CD4-positive, alpha-beta T cell treated with Interleukin-6 at 100 ng/mL for 8 hours (primary cell): ENCODE measurements around the gene KIAA0825.

Experiments
- DNase-seq: peaks from one replicate; pipeline ENCODE4 v3.0.0-alpha.2; 2020; ENCODE audit warnings: mixed read lengths, low spot score

KIAA0825 gene

GRCh38 chr5:94618493-94619328 is at the start of gene KIAA0825, which contains the start of gene SLF1:
TSS of gene KIAA0825 (minus strand) at chr5:94618604. CDS start at chr5:94537126, 81,478 bp downstream.
TSS of gene SLF1 (plus strand) at chr5:94618669. CDS start at chr5:94628811, 10,142 bp downstream.
- DNase-seq, result peak; percentile 83

GRCh38 chr5:94667937-94668336 is 49.5 kb upstream of the KIAA0825 start:
- no peak for DNase-seq

- no peak for DNase-seq
Observed at GRCh38 chr5:94661086-94661485, 42.7 kb upstream of the KIAA0825 start.

GRCh38 chr5:94660506-94660905 is 42.1 kb upstream of the KIAA0825 start:
- no peak for DNase-seq

GRCh38 chr5:94658272-94658671 is 39.9 kb upstream of the KIAA0825 start:
- no peak for DNase-seq

GRCh38 chr5:94649874-94650273 is 31.5 kb upstream of the KIAA0825 start:
- no peak for DNase-seq

GRCh38 chr5:94646758-94647157 is 28.4 kb upstream of the KIAA0825 start:
- DNase-seq, result no peak

- DNase-seq, result no peak
Observed at GRCh38 chr5:94645053-94645452, 26.6 kb upstream of the KIAA0825 start.

- DNase-seq, result no peak
Observed at GRCh38 chr5:94640176-94640575, 21.8 kb upstream of the KIAA0825 start.

GRCh38 chr5:94632024-94632423 is 13.6 kb upstream of the KIAA0825 start:
- no peak for DNase-seq

GRCh38 chr5:94627191-94627590 is 8.8 kb upstream of the KIAA0825 start:
- no peak for DNase-seq

GRCh38 chr5:94623877-94624276 is 5.5 kb upstream of the KIAA0825 start:
- DNase-seq, result no peak

- DNase-seq, result no peak
Observed at GRCh38 chr5:94623011-94623410, 4.6 kb upstream of the KIAA0825 start.

GRCh38 chr5:94621763-94622162 is 3.4 kb upstream of the KIAA0825 start:
- DNase-seq, result no peak

GRCh38 chr5:94620256-94620655 is 1.9 kb upstream of the KIAA0825 start:
- DNase-seq, result no peak

GRCh38 chr5:94618029-94618492 is 343 bp downstream of the KIAA0825 start:
- peak; percentile 9 for DNase-seq

GRCh38 chr5:94615862-94616261 is 2.5 kb downstream of the KIAA0825 start:
- no peak for DNase-seq

- DNase-seq, result no peak
Observed at GRCh38 chr5:94614156-94614805, 4.1 kb downstream of the KIAA0825 start.

- no peak for DNase-seq
Observed at GRCh38 chr5:94613583-94613982, 4.8 kb downstream of the KIAA0825 start.

GRCh38 chr5:94595281-94595840 is 23.0 kb downstream of the KIAA0825 start:
- DNase-seq, result no peak

GRCh38 chr5:94577466-94578245 is 40.7 kb downstream of the KIAA0825 start:
- DNase-seq, result peak; percentile 50

- peak; percentile 28 for DNase-seq
Observed at GRCh38 chr5:94575196-94575595, 43.2 kb downstream of the KIAA0825 start.
